PFSK-1 (cell line): Measurements from ENCODE around the gene TMEM203.

Source experiments
- FOXP2 ChIP-seq: optimal IDR thresholded peaks from 2 replicates; pipeline ENCODE3; 2011; ENCODE audit warnings: borderline replicate concordance, control low read depth, inconsistent platforms; ENCODE audit not compliant: insufficient read depth; ENCODE audit errors: extremely low read length, extremely low read depth
- POLR2AphosphoS5 ChIP-seq: IDR thresholded peaks from 2 replicates; pipeline ENCODE4 v1.6.1; 2012; ENCODE audit warnings: low read depth, mild to moderate bottlenecking, control low read depth, low read length, moderate library complexity
- REST ChIP-seq, 2 experiments: IDR thresholded peaks; 2 replicates each; pipeline versions ENCODE4 v1.6.1 to v1.8.0; 2011 to 2012; ENCODE audit warnings: low read depth in 2 of 2, low read length in 2 of 2, control low read depth in 1 of 2, inconsistent platforms in 1 of 2, mild to moderate bottlenecking in 1 of 2, moderate library complexity in 1 of 2; ENCODE audit not compliant: insufficient read depth in 1 of 2
- SIN3A ChIP-seq: IDR thresholded peaks from 2 replicates; pipeline ENCODE4 v1.6.1; 2012; ENCODE audit warnings: mild to moderate bottlenecking, low read length, moderate library complexity, borderline replicate concordance; ENCODE audit not compliant: insufficient read depth
- TAF1 ChIP-seq: IDR thresholded peaks from 2 replicates; pipeline ENCODE4 v1.6.1; 2012; ENCODE audit warnings: low read length, control low read depth, borderline replicate concordance; ENCODE audit not compliant: insufficient read depth

Gene TMEM203

GRCh38 chr9:137166380-137167229 is 38.8 kb downstream of the TMEM203 start:
- no peak for TF ChIP-seq REST (IDR thresholded peaks at IDR 0.05; ENCODE audit: insufficient read depth in 1 of 2, low read depth in 2 of 2, low read length in 2 of 2)
- no peak for TF ChIP-seq POLR2AphosphoS5
- no peak for TF ChIP-seq SIN3A
- no peak for TF ChIP-seq FOXP2
- TF ChIP-seq TAF1: no peak

GRCh38 chr9:137165250-137165836 is 40.1 kb downstream of the TMEM203 start:
- TF ChIP-seq SIN3A (no peak), REST (IDR thresholded peaks at IDR 0.05; ENCODE audit: insufficient read depth in 1 of 2, low read depth in 2 of 2, low read length in 2 of 2) (no peak), FOXP2 (no peak), TAF1 (no peak), POLR2AphosphoS5 (no peak)

- TF ChIP-seq POLR2AphosphoS5 (no peak), FOXP2 (no peak), SIN3A (no peak)
Observed at GRCh38 chr9:137164370-137165249, 40.8 kb downstream of the TMEM203 start.

GRCh38 chr9:137163805-137164204 is 41.6 kb downstream of the TMEM203 start:
- TF ChIP-seq FOXP2 (no peak), REST (IDR thresholded peaks at IDR 0.05; ENCODE audit: insufficient read depth in 1 of 2, low read depth in 2 of 2, low read length in 2 of 2) (no peak), SIN3A (no peak), TAF1 (no peak), POLR2AphosphoS5 (no peak)

- TF ChIP-seq SIN3A (no peak), FOXP2 (no peak), POLR2AphosphoS5 (no peak), REST (IDR thresholded peaks at IDR 0.05; ENCODE audit: insufficient read depth in 1 of 2, low read depth in 2 of 2, low read length in 2 of 2) (no peak), TAF1 (no peak)
Observed at GRCh38 chr9:137163365-137163715, 42.1 kb downstream of the TMEM203 start.
